Stimulated activated naive CD8-positive, alpha-beta T cell treated with anti-CD3 and anti-CD28 coated beads, Interleukin-15, amount 100 ng/mL, for 72 hours (primary cell): ENCODE data around the gene FNBP1L.

Experiments
- ATAC-seq: fragments of 150-1000 bp; cut with Tn5 transposase; 2 replicates; pipeline ENCODE4 v1.10.0; 2021; ENCODE audit warnings: mild to moderate bottlenecking, moderate library complexity
- DNase-seq, 2 donors: peaks; one replicate each; pipeline ENCODE4 v3.0.0; 2021 to 2022
- H3K27ac Mint-ChIP-seq, 2 donors: one replicate each; pipeline ENCODE4 v1.8.0; 2022; ENCODE audit warnings: mild to moderate bottlenecking in 2 of 2, mixed read lengths in 2 of 2, moderate library complexity in 2 of 2
- H3K27me3 Mint-ChIP-seq: one replicate; pipeline ENCODE4 v1.8.0; 2022; ENCODE audit warnings: mixed read lengths
- H3K4me1 Mint-ChIP-seq: one replicate; pipeline ENCODE4 v1.8.0; 2022; ENCODE audit warnings: mild to moderate bottlenecking, mixed read lengths
- H3K4me3 Mint-ChIP-seq, 2 donors: one replicate each; pipeline ENCODE4 v1.8.0; 2022; ENCODE audit warnings: mild to moderate bottlenecking in 2 of 2, mixed read lengths in 2 of 2, moderate library complexity in 1 of 2
- H3K9me3 Mint-ChIP-seq, 2 donors: one replicate each; pipeline ENCODE4 v1.8.0; 2022; ENCODE audit warnings: mixed read lengths in 2 of 2

FNBP1L gene

GRCh38 chr1:93437976-93438605, 9.8 kb upstream of the FNBP1L start:
- Mint-ChIP-seq H3K4me1 (no peaks in the 10 kb centered on the region), H3K27me3 (no peaks in the 10 kb centered on the region), H3K27ac (no peak overlapping the region), H3K4me3 (no peak overlapping the region), H3K9me3 (no peaks in the 10 kb centered on the region)
- no peak for DNase-seq
- peak; percentile 67 for ATAC-seq

- Mint-ChIP-seq H3K4me3 (no peak overlapping the region), H3K9me3 (no peaks in the 10 kb centered on the region), H3K27ac (no peak overlapping the region), H3K4me1 (no peaks in the 10 kb centered on the region), H3K27me3 (no peaks in the 10 kb centered on the region)
- no peak for ATAC-seq
- no peak for DNase-seq
These were observed 9.2 kb upstream of the FNBP1L start for GRCh38 chr1:93438716-93439115.

DNA sequence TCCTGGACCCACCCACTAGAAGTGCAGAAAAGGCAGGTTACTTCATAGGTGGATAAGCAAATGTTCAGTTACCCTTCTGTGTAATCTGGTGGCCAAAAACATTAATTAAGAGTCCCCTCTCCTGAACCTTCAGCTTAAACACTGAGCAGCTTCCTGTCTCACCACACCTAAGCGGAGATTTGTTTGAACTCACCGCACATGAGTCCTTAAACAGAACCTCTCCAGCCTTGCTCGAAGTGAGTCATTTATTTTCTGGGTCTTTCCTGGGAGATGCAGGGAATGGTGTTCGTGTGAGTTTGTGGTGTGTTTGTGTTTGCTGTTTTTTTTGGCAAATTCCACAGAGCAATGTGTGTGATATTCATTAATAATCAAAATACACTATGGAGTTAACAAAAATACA, 7.6 kb upstream of the FNBP1L start:
- Mint-ChIP-seq H3K27ac (no peak overlapping the region), H3K4me1 (no peaks in the 10 kb centered on the region), H3K27me3 (no peaks in the 10 kb centered on the region), H3K4me3 (no peak overlapping the region), H3K9me3 (no peaks in the 10 kb centered on the region)
- ATAC-seq: no peak
- no peak for DNase-seq

- H3K9me3 Mint-ChIP-seq: no peaks in the 10 kb centered on the region
- DNase-seq: no peak
These were observed 7.2 kb upstream of the FNBP1L start for GRCh38 chr1:93440706-93441105.

DNA sequence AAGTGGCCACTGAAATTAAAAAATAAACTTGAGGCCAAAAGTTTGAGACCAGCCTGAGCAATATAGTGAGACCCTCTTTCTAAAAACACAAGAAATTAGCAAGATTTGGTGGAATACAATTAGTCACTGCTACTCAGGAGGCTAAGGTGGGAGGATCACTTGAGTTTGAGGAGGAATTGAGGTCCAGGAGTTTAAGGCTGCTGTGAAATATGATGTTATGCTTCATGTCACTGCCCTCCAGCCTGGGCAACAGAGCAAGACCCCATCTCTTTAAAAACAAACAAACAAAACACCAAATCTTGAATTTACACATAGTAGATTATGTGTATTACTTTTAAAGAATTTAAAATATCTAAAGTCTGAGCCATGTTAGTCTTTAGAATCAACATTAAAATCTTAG, 6.3 kb upstream of the FNBP1L start:
- Mint-ChIP-seq H3K27ac (no peak overlapping the region), H3K27me3 (peaks cover 6% of the 10 kb centered on the region), H3K9me3 (no peaks in the 10 kb centered on the region), H3K4me1 (no peaks in the 10 kb centered on the region), H3K4me3 (no peak overlapping the region)
- ATAC-seq (no peak), DNase-seq (no peak)

More at GRCh38 chr1:93440706-93441105, 7.2 kb upstream of the FNBP1L start:
- Mint-ChIP-seq H3K4me3 (no peak overlapping the region), H3K27ac (no peak overlapping the region), H3K4me1 (no peaks in the 10 kb centered on the region), H3K27me3 (no peaks in the 10 kb centered on the region)
- no peak for ATAC-seq

GRCh38 chr1:93442008-93442666, 5.8 kb upstream of the FNBP1L start:
- ATAC-seq: no peak
- Mint-ChIP-seq H3K9me3 (no peaks in the 10 kb centered on the region), H3K27ac (no peak overlapping the region), H3K4me1 (peaks cover 3% of the 10 kb centered on the region), H3K27me3 (peaks cover 12% of the 10 kb centered on the region), H3K4me3 (no peak overlapping the region)
- DNase-seq: no peak

GRCh38 chr1:93442741-93443140, 5.2 kb upstream of the FNBP1L start:
- Mint-ChIP-seq H3K27me3 (peaks cover 18% of the 10 kb centered on the region), H3K4me1 (peaks cover 9% of the 10 kb centered on the region), H3K4me3 (no peak overlapping the region), H3K27ac (no peak overlapping the region), H3K9me3 (no peaks in the 10 kb centered on the region)
- ATAC-seq: no peak
- no peak for DNase-seq

DNA sequence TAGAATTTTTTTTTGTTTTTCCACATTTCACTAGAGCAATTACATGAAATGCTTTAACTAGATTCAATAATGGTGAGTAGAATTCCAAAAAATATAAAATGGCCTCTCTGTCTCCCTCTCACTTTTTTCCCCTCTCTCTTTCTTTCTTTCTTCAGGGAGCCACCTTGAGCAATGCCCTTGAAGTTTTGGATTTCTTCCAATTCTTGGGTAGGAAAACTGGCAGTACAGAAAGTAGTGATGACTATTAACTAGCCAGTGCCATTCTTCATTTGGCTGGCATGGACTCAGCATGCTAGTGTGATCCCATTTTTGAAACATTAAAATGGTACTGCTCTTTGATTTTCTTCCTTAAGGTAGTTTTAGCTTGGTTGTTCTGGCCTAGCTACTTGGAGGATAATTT, 4.5 kb upstream of the FNBP1L start:
- no peak for ATAC-seq
- Mint-ChIP-seq H3K27ac (no peak overlapping the region), H3K4me1 (peaks cover 10% of the 10 kb centered on the region), H3K4me3 (no peak overlapping the region), H3K9me3 (no peaks in the 10 kb centered on the region), H3K27me3 (peaks cover 25% of the 10 kb centered on the region)
- no peak for DNase-seq

- DNase-seq: no peak
- peaks cover 20% of the 10 kb centered on the region for H3K4me1 Mint-ChIP-seq
- peaks cover 52% of the 10 kb centered on the region for H3K27me3 Mint-ChIP-seq
- H3K4me3 Mint-ChIP-seq: peak overlapping the region; percentile 45 to 84
- H3K9me3 Mint-ChIP-seq: no peaks in the 10 kb centered on the region
- H3K27ac Mint-ChIP-seq: peak overlapping the region in 1 of 2 donors; percentile 27
- no peak for ATAC-seq
These were observed 974 bp upstream of the FNBP1L start for GRCh38 chr1:93446837-93447451.

DNA sequence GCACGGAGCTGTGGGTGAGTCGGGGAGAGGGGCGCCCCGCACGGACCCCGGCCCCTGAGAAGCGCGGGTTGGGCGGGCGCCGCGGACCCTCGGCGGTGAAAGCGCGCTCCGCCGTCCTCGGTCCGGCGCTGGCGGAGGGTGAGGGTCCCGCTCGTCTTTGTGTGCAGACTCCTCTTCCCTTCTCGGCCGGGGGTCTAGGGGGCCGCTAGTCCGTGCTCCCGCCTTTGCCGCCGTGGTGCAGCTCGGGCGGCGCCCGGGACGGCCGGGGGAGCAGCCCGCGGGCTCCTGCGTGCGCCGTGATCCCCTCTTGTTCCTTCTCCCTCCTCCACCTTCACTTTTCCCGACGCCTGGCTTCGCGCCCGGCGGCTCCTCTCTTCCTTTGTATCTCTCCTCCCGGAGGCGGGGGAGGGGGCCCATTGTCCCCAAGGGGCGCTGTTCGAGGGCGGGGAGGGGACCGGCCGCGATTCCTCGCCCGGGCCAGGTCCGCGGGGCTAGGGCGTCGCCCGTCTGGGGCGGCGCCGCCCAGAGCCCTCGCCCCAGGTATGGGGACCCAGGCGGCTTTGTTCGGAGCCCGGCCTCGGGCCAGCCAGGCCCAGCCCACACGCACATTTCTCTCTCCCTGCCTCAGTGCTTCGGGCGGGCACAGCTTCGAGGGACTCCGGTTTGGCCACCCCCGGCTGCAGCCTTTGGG, 519 bp downstream of the FNBP1L start:
- H3K27me3 Mint-ChIP-seq: peaks cover 66% of the 10 kb centered on the region
- peak overlapping the region; percentile 95 for H3K4me3 Mint-ChIP-seq
- peak in 1 of 2 donors; percentile 12 for DNase-seq
- no peaks in the 10 kb centered on the region for H3K9me3 Mint-ChIP-seq
- ATAC-seq: peak; percentile 68
- H3K27ac Mint-ChIP-seq: peak overlapping the region in 1 of 2 donors; percentile 31
- peaks cover 20% of the 10 kb centered on the region for H3K4me1 Mint-ChIP-seq

DNA sequence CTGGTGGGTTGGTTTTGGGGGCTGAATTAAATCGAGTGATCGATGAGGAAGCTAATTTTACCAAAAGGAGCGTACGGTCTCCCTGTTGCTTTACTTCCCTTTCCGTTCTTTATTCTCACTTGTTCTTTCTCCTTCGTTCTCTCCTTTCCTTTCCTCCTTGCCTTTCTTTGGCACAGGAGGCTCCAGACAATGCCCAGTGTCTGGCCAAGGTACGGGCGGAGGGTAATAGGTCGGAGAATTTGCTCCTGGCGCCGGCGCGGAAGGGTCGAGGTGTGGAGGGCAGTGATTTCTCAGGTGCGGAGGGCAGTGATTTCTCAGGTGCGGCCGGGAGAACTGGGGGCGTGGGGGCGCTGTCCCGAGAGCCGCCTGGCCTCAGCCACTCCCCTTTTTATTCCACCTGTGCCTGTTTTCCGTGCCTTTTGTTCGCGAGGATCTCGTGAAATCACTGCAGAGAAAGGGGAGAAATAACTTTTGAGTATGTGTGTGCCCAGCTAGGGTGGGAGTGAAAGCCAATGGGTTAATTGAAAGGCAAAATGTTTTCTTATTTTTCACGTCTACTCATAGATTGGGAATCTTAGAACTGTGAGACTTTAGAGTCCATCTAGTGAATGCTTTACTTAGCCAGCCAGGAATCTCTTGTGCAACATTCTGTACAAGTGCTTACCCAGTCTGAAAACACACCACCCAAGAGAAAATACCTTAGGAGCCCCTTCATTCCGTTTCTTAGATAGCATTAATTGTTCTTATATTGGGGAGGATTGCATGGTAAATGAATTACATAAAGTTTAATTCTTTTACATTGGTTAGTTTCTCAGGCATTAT, 1.3 kb downstream of the FNBP1L start:
- no peak for DNase-seq
- peak overlapping the region; percentile 95 for H3K4me3 Mint-ChIP-seq
- H3K4me1 Mint-ChIP-seq: peaks cover 20% of the 10 kb centered on the region
- H3K27me3 Mint-ChIP-seq: peaks cover 74% of the 10 kb centered on the region
- ATAC-seq: no peak
- no peaks in the 10 kb centered on the region for H3K9me3 Mint-ChIP-seq
- H3K27ac Mint-ChIP-seq: peak overlapping the region in 1 of 2 donors; percentile 31

GRCh38 chr1:93450321-93450720, 2.4 kb downstream of the FNBP1L start:
- Mint-ChIP-seq H3K4me3 (no peak overlapping the region), H3K4me1 (peaks cover 20% of the 10 kb centered on the region), H3K27me3 (peaks cover 75% of the 10 kb centered on the region), H3K9me3 (no peaks in the 10 kb centered on the region), H3K27ac (no peak overlapping the region)
- no peak for ATAC-seq
- no peak for DNase-seq

- no peak for DNase-seq
- Mint-ChIP-seq H3K27me3 (peaks cover 45% of the 10 kb centered on the region), H3K27ac (no peak overlapping the region), H3K4me1 (peaks cover 6% of the 10 kb centered on the region), H3K4me3 (no peak overlapping the region), H3K9me3 (no peaks in the 10 kb centered on the region)
- no peak for ATAC-seq
These were observed 6.0 kb downstream of the FNBP1L start for GRCh38 chr1:93453911-93454310.

GRCh38 chr1:93459126-93459525, 11.2 kb downstream of the FNBP1L start:
- Mint-ChIP-seq H3K4me3 (no peak overlapping the region), H3K27ac (no peak overlapping the region), H3K9me3 (no peaks in the 10 kb centered on the region), H3K4me1 (no peaks in the 10 kb centered on the region), H3K27me3 (peaks cover 2% of the 10 kb centered on the region)
- ATAC-seq (no peak), DNase-seq (no peak)

DNA sequence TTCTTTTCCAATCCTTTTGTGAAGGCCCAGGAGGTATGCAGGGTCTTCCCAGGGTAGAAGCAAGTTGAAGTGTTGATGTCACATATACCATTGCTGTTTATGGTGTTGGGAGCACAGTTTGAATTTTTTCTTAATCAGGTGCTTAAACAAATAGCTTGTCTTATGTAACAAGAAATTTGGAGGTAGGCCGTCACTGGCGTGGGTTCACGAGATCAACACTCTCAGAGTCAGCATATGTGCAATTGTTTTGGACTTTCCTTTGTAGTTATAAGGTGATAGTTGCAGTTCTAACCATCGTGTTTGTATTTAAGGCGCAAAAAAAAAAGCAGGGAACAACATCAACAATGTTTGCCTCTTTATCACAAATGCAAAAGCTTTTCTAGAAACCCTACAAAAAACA, 13.3 kb downstream of the FNBP1L start:
- Mint-ChIP-seq H3K9me3 (no peaks in the 10 kb centered on the region), H3K27ac (no peak overlapping the region)
- no peak for ATAC-seq

More for the DNA sequence above, 13.3 kb downstream of the FNBP1L start:
- Mint-ChIP-seq H3K27me3 (no peaks in the 10 kb centered on the region), H3K4me1 (no peaks in the 10 kb centered on the region), H3K4me3 (no peak overlapping the region)
- DNase-seq: no peak
